ENCODE measurements around the gene GARIN5B.

Gene GARIN5B

GRCh38 chr19:55377356-55378131 is 14.5 kb upstream of the GARIN5B start:
- DNase-seq (ENCODE audit: extremely low spot score): no peak
- ChIA-PET POLR2A (interaction anchor here (0.7 to 4.0 kb wide), 3 partner anchors 9 to 38 kb away, joined by 3 to 12 read pairs (median 4); partner anchors contain the start of genes KMT5C and UBE2S), CTCF (no interaction called here)
- TF ChIP-seq SUZ12 (IDR thresholded peaks at IDR 0.05) (no peak), ELF4 (IDR thresholded peaks at IDR 0.05) (no peak), HDGF (IDR thresholded peaks at IDR 0.05; ENCODE audit: borderline replicate concordance) (no peak), FOXA1 (IDR thresholded peaks at IDR 0.05) (no peak), SP1 (IDR thresholded peaks at IDR 0.05) (no peak), PKNOX1 (IDR thresholded peaks at IDR 0.05) (no peak), ZNF384 (IDR thresholded peaks at IDR 0.05) (no peak), LEF1 (IDR thresholded peaks at IDR 0.05; ENCODE audit: borderline replicate concordance) (no peak), FOXM1 (IDR thresholded peaks at IDR 0.05; ENCODE audit: borderline replicate concordance) (no peak), BHLHE40 (IDR thresholded peaks at IDR 0.05; ENCODE audit: borderline replicate concordance) (no peak), FOXK2 (IDR thresholded peaks at IDR 0.05) (no peak)

- no peak for DNase-seq (ENCODE audit: extremely low spot score)
- ChIA-PET CTCF (no interaction called here), POLR2A (interaction anchor here (1.0 to 4.0 kb wide), 3 partner anchors 9 to 37 kb away, joined by 3 to 12 read pairs (median 6); partner anchors contain the start of gene KMT5C)
- no peak for TF ChIP-seq SP1 (IDR thresholded peaks at IDR 0.05)
- TF ChIP-seq HDGF (IDR thresholded peaks at IDR 0.05; ENCODE audit: borderline replicate concordance): no peak
- no peak for TF ChIP-seq ELF4 (IDR thresholded peaks at IDR 0.05)
- no peak for TF ChIP-seq CTBP1 (IDR thresholded peaks at IDR 0.05; ENCODE audit: borderline replicate concordance)
- no peak for TF ChIP-seq LEF1 (IDR thresholded peaks at IDR 0.05; ENCODE audit: borderline replicate concordance)
- no peak for TF ChIP-seq SUZ12 (IDR thresholded peaks at IDR 0.05)
- TF ChIP-seq FOXM1 (IDR thresholded peaks at IDR 0.05; ENCODE audit: borderline replicate concordance): no peak
- no peak for TF ChIP-seq TARDBP (IDR thresholded peaks at IDR 0.05)
Measured at GRCh38 chr19:55376241-55376933, 13.3 kb upstream of the GARIN5B start, which contains the start of gene TMEM190. TMEM190 (plus strand) TSS chr19:55376826; CDS start chr19:55376854, 28 bp downstream.

DNA sequence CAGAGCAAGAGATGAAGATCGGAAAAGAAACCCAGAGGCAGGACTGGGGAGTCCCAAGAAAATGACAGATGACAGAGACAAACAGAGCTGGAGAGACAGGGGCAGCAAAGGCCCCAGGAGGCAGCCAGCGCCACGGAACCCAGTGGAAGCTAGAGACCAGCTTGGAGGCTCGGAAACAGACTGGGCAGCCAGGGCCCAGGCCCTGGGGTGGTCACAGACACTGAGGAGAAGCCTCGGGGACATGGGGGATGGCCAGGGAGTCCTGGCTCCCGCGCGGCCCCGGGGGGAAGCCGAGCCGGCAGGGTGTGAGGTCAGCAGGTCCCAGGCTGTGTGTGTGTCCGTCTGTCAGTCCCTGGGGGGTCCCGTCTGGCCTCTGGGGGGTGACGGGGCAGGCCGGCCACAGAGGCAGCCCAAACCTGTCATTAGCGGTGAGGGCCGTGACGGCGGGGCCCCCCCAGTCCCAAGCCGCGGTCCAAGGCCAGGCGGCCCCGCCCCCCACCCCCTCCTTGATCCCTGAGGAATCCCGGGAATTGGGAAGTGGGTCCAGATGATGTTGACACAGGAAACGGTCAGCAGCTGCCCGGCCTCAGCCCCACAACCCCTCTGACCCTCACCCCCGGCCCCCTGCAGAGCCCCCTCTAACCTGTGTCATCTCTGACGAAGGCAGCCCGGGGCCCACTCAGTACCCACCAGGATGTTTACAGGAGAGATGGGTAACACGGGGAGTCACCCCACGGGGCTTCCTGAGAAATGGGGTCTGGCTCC is 11.1 kb upstream of the GARIN5B start:
- POLR2A ChIA-PET: no interaction called here
- CTCF ChIA-PET: interaction anchor here (0.6 kb wide), 1 partner anchor 43 kb away, joined by 6 read pairs; no protein-coding TSS in a partner anchor
- TF ChIP-seq CTBP1 (IDR thresholded peaks at IDR 0.05; ENCODE audit: borderline replicate concordance) (no peak), PKNOX1 (IDR thresholded peaks at IDR 0.05) (no peak), LEF1 (IDR thresholded peaks at IDR 0.05; ENCODE audit: borderline replicate concordance) (no peak), L3MBTL2 (conservative IDR thresholded peaks at IDR 0.05) (no peak), ARNT (IDR thresholded peaks at IDR 0.05) (no peak), FOXA1 (IDR thresholded peaks at IDR 0.05) (no peak), SP1 (IDR thresholded peaks at IDR 0.05) (no peak), ELF4 (IDR thresholded peaks at IDR 0.05) (no peak), FOXM1 (IDR thresholded peaks at IDR 0.05; ENCODE audit: borderline replicate concordance) (no peak), NFRKB (IDR thresholded peaks at IDR 0.05) (no peak), SUZ12 (IDR thresholded peaks at IDR 0.05) (no peak)
- no peak for DNase-seq (ENCODE audit: extremely low spot score)

DNA sequence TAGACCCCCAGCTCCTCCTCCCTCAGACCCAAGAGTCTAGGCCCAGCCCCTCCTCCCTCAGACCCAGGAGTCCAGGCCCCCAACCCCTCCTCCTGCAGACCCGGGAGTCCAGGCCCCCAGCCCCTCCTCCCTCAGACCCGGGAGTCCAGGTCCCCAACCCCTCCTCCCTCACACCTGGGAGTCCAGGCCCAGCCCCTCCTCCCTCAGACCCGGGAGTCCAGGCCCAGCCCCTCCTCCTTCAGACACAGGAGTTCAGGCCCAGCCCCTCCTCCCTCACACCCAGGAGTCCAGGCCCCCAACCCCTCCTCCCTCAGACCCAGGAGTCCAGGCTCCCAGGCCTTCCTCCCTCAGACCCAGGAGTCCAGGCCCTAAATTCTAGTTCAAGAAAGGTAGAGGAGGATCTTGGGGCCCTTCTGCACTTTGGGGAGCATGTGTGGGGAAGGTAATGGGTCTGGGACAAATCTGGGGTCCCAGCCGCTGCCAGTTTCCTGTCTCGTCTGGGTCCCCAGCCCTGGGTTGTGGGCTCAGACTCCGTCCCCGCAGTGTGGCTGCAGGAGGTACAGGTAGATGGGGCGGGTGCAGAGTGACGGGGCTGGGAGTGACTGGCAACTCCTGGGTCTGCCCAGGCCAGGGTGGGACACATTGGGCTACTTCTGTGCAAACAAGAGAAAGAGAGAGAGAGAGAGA is 10.4 kb upstream of the GARIN5B start:
- TF ChIP-seq L3MBTL2 (conservative IDR thresholded peaks at IDR 0.05) (no peak), SUZ12 (IDR thresholded peaks at IDR 0.05) (no peak), ZNF384 (IDR thresholded peaks at IDR 0.05) (no peak), HDGF (IDR thresholded peaks at IDR 0.05; ENCODE audit: borderline replicate concordance) (no peak), FOXK2 (IDR thresholded peaks at IDR 0.05) (no peak), TARDBP (IDR thresholded peaks at IDR 0.05) (no peak), FOXM1 (IDR thresholded peaks at IDR 0.05; ENCODE audit: borderline replicate concordance) (no peak), FOXA1 (IDR thresholded peaks at IDR 0.05) (no peak), CTBP1 (IDR thresholded peaks at IDR 0.05; ENCODE audit: borderline replicate concordance) (no peak), ELF4 (IDR thresholded peaks at IDR 0.05) (no peak), NFRKB (IDR thresholded peaks at IDR 0.05) (no peak), LEF1 (IDR thresholded peaks at IDR 0.05; ENCODE audit: borderline replicate concordance) (no peak), BHLHE40 (IDR thresholded peaks at IDR 0.05; ENCODE audit: borderline replicate concordance) (no peak), SP1 (IDR thresholded peaks at IDR 0.05) (no peak), PKNOX1 (IDR thresholded peaks at IDR 0.05) (no peak), ARNT (IDR thresholded peaks at IDR 0.05) (no peak)
- CTCF ChIA-PET: interaction anchor here (0.6 to 0.8 kb wide), 2 partner anchors 44 to 95 kb away, joined by 3 to 6 read pairs; no protein-coding TSS in a partner anchor
- no peak for DNase-seq (ENCODE audit: extremely low spot score)
- POLR2A ChIA-PET: interaction anchor here (1.4 to 1.5 kb wide), 3 partner anchors 34 to 72 kb away, joined by 3 to 6 read pairs (median 5); partner anchors contain the start of genes KMT5C and UBE2S

All from HEK293T (cell line).